ENCODE measurements around the gene POP5. TPM values are rescaled to one million over a fixed set of nuclear protein-coding genes. Genes with fewer than 3 reads are reported as not detected.

The POP5 gene
- total RNA-seq, 1 experiment from 2014 or later = 81.0 TPM

- peaks cover 31% of the 10 kb centered on the region for H3K36me3 Mint-ChIP-seq (ENCODE audit: insufficient read depth, unreplicated experiment)
- peak overlapping the region; percentile 98 for H3K4me3 Mint-ChIP-seq (ENCODE audit: low read depth, unreplicated experiment)
- peaks cover 21% of the 10 kb centered on the region for H3K4me1 Mint-ChIP-seq (ENCODE audit: low read depth, unreplicated experiment)
- CTCF ChIA-PET = interaction anchor here (1.3 kb wide), 1 partner anchor 10 kb away, joined by 5 read pairs; the partner anchor contains the start of gene COQ5
- no peaks in the 10 kb centered on the region for H3K27me3 Mint-ChIP-seq (ENCODE audit: unreplicated experiment)
- no peak for TF ChIP-seq CTCF (IDR thresholded peaks at IDR 0.05; ENCODE audit: unreplicated experiment)
- no peak for DNase-seq
- intact Hi-C loops (cut with micrococcal nuclease; ENCODE audit: unreplicated experiment) = loop anchor here (5.0 kb wide), 1 partner anchor 42 kb away; the partner anchor contains the start of gene DYNLL1
- H3K27ac Mint-ChIP-seq (ENCODE audit: unreplicated experiment) = peak overlapping the region; percentile 55
- H3K9me3 Mint-ChIP-seq (ENCODE audit: low read depth, unreplicated experiment) = no peaks in the 10 kb centered on the region
- BruUV-seq (replicated peaks) = no TSS peak
Measured at GRCh38 chr12:120539303-120539702, 41.9 kb downstream of the POP5 start.

GRCh38 chr12:120538281-120539156, 42.7 kb downstream of the POP5 start:
- Mint-ChIP-seq H3K27ac (ENCODE audit: unreplicated experiment) (peak overlapping the region; percentile 55), H3K9me3 (ENCODE audit: low read depth, unreplicated experiment) (no peaks in the 10 kb centered on the region), H3K27me3 (ENCODE audit: unreplicated experiment) (no peaks in the 10 kb centered on the region), H3K36me3 (ENCODE audit: insufficient read depth, unreplicated experiment) (peaks cover 36% of the 10 kb centered on the region), H3K4me1 (ENCODE audit: low read depth, unreplicated experiment) (peaks cover 21% of the 10 kb centered on the region), H3K4me3 (ENCODE audit: low read depth, unreplicated experiment) (peak overlapping the region; percentile 98)
- intact Hi-C loops (cut with micrococcal nuclease; ENCODE audit: unreplicated experiment) = loop anchor here (5.0 kb wide), 1 partner anchor 41 kb away; the partner anchor contains the start of gene DYNLL1
- no TSS peak for BruUV-seq (replicated peaks)
- CTCF ChIA-PET = interaction anchor here (1.2 to 1.3 kb wide), 2 partner anchors 9 to 43 kb away, joined by 3 to 5 read pairs; partner anchors contain the start of genes COQ5 and POP5
- TF ChIP-seq CTCF (IDR thresholded peaks at IDR 0.05; ENCODE audit: unreplicated experiment) = no peak
- peak; percentile 78 for DNase-seq

GRCh38 chr12:120537856-120538220, 43.4 kb downstream of the POP5 start:
- H3K27me3 Mint-ChIP-seq (ENCODE audit: unreplicated experiment) = no peaks in the 10 kb centered on the region
- no TSS peak for BruUV-seq (replicated peaks)
- peak overlapping the region; percentile 98 for H3K4me3 Mint-ChIP-seq (ENCODE audit: low read depth, unreplicated experiment)
- no peak for DNase-seq
- no peaks in the 10 kb centered on the region for H3K9me3 Mint-ChIP-seq (ENCODE audit: low read depth, unreplicated experiment)
- CTCF ChIA-PET = interaction anchor here (0.5 to 1.3 kb wide), 4 partner anchors 9 to 314 kb away, joined by 3 to 5 read pairs (median 4); partner anchors contain the start of genes COQ5 and POP5
- peaks cover 36% of the 10 kb centered on the region for H3K36me3 Mint-ChIP-seq (ENCODE audit: insufficient read depth, unreplicated experiment)
- H3K4me1 Mint-ChIP-seq (ENCODE audit: low read depth, unreplicated experiment) = peaks cover 21% of the 10 kb centered on the region
- intact Hi-C loops (cut with micrococcal nuclease; ENCODE audit: unreplicated experiment) = loop anchor here (5.0 kb wide), 1 partner anchor 41 kb away; the partner anchor contains the start of gene DYNLL1
- peak overlapping the region; percentile 55 for H3K27ac Mint-ChIP-seq (ENCODE audit: unreplicated experiment)
- no peak for TF ChIP-seq CTCF (IDR thresholded peaks at IDR 0.05; ENCODE audit: unreplicated experiment)

GRCh38 chr12:120536064-120536791, 45.0 kb downstream of the POP5 start:
- H3K36me3 Mint-ChIP-seq (ENCODE audit: insufficient read depth, unreplicated experiment) = peaks cover 36% of the 10 kb centered on the region
- no TSS peak for BruUV-seq (replicated peaks)
- DNase-seq = peak; percentile 20
- no peaks in the 10 kb centered on the region for H3K27me3 Mint-ChIP-seq (ENCODE audit: unreplicated experiment)
- H3K27ac Mint-ChIP-seq (ENCODE audit: unreplicated experiment) = peak overlapping the region; percentile 96
- CTCF ChIA-PET = interaction anchor here (0.6 to 0.8 kb wide), 2 partner anchors 39 to 313 kb away, joined by 3 read pairs; no protein-coding TSS in a partner anchor
- no peak for TF ChIP-seq CTCF (IDR thresholded peaks at IDR 0.05; ENCODE audit: unreplicated experiment)
- intact Hi-C loops (cut with micrococcal nuclease; ENCODE audit: unreplicated experiment) = loop anchor here (5.0 kb wide), 1 partner anchor 39 kb away; the partner anchor contains the start of gene DYNLL1
- peaks cover 21% of the 10 kb centered on the region for H3K4me1 Mint-ChIP-seq (ENCODE audit: low read depth, unreplicated experiment)
- H3K4me3 Mint-ChIP-seq (ENCODE audit: low read depth, unreplicated experiment) = peak overlapping the region; percentile 98
- H3K9me3 Mint-ChIP-seq (ENCODE audit: low read depth, unreplicated experiment) = no peaks in the 10 kb centered on the region

Measured in Calu3 (cell line).